ENCODE data around the gene KRT74.

Gene KRT74

DNA sequence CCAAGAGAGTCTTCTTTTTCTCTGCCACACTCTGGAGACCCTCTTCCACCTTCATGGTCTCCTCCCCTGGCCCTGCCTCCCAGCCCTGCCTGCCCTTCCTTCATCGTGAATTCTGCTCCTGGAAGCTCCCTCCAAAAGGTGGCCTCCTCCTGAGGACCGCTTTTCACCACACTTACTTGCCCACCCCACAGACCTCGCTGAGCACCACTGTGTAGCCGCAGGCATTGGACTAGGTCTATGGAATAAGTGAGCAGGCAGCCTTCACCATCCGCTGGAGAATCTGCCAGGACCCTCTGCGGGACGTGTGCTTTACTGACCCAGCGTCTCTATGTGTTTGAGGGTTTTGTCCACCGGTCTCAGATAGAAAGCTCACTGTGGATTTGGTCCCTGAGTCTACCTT, 43.8 kb downstream of the KRT74 start:
- TF ChIP-seq, protein P1, sequence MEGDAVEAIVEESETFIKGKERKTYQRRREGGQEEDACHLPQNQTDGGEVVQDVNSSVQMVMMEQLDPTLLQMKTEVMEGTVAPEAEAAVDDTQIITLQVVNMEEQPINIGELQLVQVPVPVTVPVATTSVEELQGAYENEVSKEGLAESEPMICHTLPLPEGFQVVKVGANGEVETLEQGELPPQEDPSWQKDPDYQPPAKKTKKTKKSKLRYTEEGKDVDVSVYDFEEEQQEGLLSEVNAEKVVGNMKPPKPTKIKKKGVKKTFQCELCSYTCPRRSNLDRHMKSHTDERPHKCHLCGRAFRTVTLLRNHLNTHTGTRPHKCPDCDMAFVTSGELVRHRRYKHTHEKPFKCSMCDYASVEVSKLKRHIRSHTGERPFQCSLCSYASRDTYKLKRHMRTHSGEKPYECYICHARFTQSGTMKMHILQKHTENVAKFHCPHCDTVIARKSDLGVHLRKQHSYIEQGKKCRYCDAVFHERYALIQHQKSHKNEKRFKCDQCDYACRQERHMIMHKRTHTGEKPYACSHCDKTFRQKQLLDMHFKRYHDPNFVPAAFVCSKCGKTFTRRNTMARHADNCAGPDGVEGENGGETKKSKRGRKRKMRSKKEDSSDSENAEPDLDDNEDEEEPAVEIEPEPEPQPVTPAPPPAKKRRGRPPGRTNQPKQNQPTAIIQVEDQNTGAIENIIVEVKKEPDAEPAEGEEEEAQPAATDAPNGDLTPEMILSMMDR (IDR thresholded peaks at IDR 0.05; ENCODE audit: insufficient read depth, low read length, missing control alignments), result no peak
- no peak for DNase-seq (ENCODE audit: low read depth, low spot score)
- ChIA-PET CTCF (interaction anchor here (1.0 kb wide), 1 partner anchor 21 kb away, joined by 4 read pairs; no protein-coding TSS in a partner anchor), POLR2A (no interaction called here)
- H3K4me3 ChIP-seq (ENCODE audit: low read depth, low read length), result no peak overlapping the region

DNA sequence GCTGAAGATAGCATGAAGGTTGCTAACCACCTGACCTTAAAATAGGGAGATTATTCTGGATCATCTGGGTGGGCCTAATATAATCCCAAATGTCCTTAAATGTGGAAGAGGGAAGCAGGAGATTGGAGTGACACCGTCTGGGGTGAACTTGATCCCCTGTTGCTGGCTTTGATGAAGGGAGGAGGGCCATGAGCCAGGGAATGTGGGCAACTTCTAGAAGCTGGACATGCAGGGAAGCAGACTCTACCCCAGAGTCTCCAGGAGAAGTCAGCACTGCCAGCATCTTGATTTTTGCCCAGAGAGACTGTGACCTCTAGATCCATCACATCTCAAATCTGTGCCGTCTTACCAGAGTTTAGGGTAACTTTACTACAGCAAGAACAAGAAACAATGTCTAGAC, 44.2 kb downstream of the KRT74 start:
- DNase-seq (ENCODE audit: low read depth, low spot score), result no peak
- TF ChIP-seq, protein P1 (IDR thresholded peaks at IDR 0.05; ENCODE audit: insufficient read depth, low read length, missing control alignments), result no peak
- H3K4me3 ChIP-seq (ENCODE audit: low read depth, low read length), result no peak overlapping the region
- CTCF ChIA-PET, result no interaction called here
- POLR2A ChIA-PET, result no interaction called here

DNA sequence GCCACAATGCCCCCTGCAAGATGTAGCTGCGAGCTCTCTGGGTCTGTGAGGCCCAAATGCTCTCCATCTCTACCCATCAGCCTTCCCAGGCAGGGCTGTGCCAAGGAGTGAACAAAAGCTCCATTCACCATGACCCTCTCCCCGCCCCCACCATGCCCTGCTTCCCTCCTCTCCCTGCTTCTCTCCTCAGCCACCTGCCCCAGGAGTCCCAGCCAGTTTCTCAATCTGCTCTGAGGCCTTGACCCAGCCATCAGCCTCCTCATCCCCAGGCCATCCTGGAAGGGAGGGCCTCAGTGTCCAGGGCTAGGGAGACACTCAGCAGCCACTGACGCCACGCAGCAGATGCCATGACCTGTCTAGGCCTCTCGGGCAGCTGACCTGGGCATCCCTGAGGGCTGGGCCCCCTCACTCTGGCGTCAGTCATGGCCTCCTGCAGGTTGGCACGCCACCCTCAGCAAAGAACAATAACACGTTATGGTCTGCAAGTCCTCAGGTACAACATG, 45.0 kb downstream of the KRT74 start:
- TF ChIP-seq, protein P1 (IDR thresholded peaks at IDR 0.05; ENCODE audit: insufficient read depth, low read length, missing control alignments), result no peak
- CTCF ChIA-PET, result interaction anchor here (0.7 to 1.3 kb wide), 3 partner anchors 12 to 54 kb away, joined by 3 read pairs; no protein-coding TSS in a partner anchor
- no peak overlapping the region for H3K4me3 ChIP-seq (ENCODE audit: low read depth, low read length)
- DNase-seq (ENCODE audit: low read depth, low spot score), result no peak
- POLR2A ChIA-PET, result no interaction called here

DNA sequence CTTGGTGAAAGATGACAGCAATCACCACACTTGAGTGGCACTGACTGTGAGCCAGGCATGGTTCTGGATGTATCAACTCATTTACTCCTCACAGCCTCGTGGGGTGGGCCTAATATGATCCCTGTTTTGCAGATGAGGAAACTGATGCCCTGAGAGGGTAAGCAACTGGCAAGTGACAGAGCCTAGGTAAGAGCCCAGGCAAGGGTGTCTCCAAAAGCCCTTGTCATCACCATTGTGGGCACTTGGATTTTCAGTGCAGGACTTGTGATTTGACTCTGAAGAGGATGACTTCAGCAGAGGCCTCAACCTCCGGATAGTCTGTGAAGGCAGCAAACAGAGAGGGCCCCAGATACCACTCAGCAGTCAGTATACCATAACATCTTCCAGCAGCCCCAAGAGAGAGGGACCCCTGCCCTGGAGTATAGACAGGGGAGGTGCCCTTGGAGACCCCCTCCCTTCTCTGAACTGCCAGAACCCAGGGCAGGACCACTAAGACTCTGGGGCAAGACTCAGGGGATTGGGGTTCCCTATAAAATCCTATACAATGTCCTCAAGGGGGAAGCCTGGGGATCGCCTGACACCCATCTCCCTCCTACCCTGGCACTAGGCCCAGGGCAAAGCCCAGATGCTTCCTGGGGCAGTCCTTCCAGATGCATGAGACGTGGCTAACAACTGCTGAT, 46.4 kb downstream of the KRT74 start:
- TF ChIP-seq, protein P1 (IDR thresholded peaks at IDR 0.05; ENCODE audit: insufficient read depth, low read length, missing control alignments), result no peak
- ChIA-PET POLR2A (no interaction called here), CTCF (no interaction called here)
- no peak for DNase-seq (ENCODE audit: low read depth, low spot score)
- H3K4me3 ChIP-seq (ENCODE audit: low read depth, low read length), result no peak overlapping the region

DNA sequence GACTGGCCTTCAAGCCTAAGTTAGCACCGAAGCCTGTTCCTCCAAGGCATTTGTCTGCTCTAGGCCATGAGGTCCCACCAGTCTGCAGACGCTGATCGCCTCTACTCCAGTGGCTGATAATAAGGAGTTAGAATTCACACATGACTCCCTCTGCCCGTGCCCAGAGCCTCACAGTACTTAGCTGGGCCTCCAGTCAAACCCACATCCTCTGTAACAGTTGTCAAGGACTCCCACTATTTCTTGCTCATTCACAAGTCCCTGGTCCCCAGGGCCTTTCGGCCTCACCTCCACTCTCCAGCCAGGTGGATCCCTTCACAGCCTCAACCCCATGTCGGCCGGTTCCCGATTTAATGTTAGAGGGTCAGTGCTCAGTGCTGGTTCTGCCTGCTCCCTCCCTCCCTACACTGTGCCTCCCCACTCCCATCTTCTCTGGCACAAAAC, 47.1 kb downstream of the KRT74 start:
- no peak for DNase-seq (ENCODE audit: low read depth, low spot score)
- POLR2A ChIA-PET, result no interaction called here
- CTCF ChIA-PET, result no interaction called here
- no peak overlapping the region for H3K4me3 ChIP-seq (ENCODE audit: low read depth, low read length)
- TF ChIP-seq, protein P1 (IDR thresholded peaks at IDR 0.05; ENCODE audit: insufficient read depth, low read length, missing control alignments), result no peak

DNA sequence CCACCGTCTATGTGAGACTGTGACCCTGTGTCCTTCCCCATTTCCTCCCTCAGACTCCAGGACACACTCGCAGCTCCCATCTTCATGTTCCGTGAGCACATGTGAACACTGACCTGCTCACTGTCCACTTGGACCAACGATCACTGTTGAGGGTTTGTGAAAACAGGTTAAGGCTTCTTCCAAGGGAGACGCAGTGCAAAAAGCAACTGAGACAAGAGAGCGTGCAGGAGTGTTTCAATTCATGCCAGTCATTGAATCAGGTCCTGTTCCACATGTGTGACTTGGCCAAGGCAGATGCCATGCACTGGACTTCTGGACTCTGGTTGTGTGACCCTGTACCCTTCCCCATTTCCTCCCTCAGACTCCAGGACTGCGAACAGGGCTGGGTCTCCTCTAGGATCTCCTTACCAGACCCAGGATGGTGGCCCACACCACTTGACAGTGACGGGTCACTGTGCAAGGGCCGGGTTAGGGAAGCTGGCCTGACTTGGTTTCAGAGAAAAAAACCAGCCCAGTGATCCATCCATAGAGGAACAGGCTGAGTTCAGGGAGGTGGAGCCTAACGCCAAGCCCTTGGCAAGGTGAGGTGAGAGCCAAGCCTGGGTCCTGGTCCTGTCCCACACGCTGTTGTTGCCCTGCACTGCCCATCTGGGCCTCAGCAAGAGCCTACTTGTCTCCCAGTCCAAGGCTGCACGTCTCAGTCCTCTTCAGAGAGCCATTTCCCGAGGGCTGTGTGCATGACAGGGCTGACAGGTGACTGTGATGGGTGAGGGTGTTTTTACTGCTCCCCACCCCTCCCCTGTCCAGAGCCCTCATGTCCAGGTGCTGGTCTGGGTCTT, 47.8 kb downstream of the KRT74 start:
- POLR2A ChIA-PET, result no interaction called here
- CTCF ChIA-PET, result no interaction called here
- DNase-seq (ENCODE audit: low read depth, low spot score), result no peak
- TF ChIP-seq, protein P1 (IDR thresholded peaks at IDR 0.05; ENCODE audit: insufficient read depth, low read length, missing control alignments), result no peak
- H3K4me3 ChIP-seq (ENCODE audit: low read depth, low read length), result no peak overlapping the region
